RPMI8226 (cell line): ENCODE data around the gene VTI1A.
"Not testable (repeated sequence)": the region's sequence is repeated elsewhere in the genome, so short reads cannot be mapped to it uniquely, and the experiment has no call there.

Experiments used
- DNase-seq: peaks from one replicate; pipeline ENCODE4 v3.0.0-alpha.2; 2015

The VTI1A gene

GRCh38 chr10:112509558-112510291 is 62.7 kb downstream of the VTI1A start:
- no peak for DNase-seq

DNA sequence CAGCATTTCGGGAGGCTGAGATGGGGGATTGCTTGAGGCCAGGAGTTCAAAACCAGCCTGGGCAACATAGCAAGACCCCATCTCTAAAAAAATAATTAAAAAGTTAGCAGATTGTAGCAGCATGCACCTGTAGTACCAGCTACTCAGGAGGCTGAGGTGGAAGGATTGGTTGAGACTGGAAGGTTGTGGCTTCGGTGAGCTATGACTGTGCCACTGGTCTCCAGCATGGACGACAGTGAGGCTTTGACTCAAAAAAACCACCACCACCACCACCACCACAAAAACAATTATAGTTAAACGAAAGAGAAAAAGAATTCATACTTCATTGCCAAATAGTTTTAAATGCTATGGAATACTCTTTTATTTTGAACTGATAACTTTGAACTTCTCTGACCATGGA is 63.4 kb downstream of the VTI1A start:
- no peak for DNase-seq

DNA sequence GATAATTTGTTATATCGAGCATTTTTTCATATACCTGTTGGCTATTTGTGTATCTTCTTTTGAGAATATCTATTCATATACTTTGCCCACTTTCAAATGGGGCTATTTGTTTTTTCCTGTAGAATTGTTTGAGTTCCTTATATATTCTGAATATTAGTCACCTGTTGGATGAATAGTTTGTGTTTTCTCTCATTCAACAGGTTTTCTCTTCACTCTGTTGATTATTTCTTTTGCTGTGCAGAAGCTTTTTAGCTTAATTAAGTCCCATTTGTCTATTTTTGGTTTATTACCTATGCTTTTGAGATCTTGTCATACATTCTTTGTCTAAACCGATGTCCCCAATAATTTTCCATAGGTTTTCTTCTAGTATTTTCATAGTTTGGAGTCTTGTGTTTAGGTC is 65.3 kb downstream of the VTI1A start:
- no peak for DNase-seq

GRCh38 chr10:112515126-112515525 is 68.1 kb downstream of the VTI1A start:
- no peak for DNase-seq

- DNase-seq = no peak
Measured at GRCh38 chr10:112515852-112516251, 68.8 kb downstream of the VTI1A start.

- no peak for DNase-seq
Measured at GRCh38 chr10:112517451-112517862, 70.4 kb downstream of the VTI1A start.

- no peak for DNase-seq
Measured at GRCh38 chr10:112519133-112519761, 72.2 kb downstream of the VTI1A start.

GRCh38 chr10:112520914-112521313 is 73.9 kb downstream of the VTI1A start:
- no peak for DNase-seq

DNA sequence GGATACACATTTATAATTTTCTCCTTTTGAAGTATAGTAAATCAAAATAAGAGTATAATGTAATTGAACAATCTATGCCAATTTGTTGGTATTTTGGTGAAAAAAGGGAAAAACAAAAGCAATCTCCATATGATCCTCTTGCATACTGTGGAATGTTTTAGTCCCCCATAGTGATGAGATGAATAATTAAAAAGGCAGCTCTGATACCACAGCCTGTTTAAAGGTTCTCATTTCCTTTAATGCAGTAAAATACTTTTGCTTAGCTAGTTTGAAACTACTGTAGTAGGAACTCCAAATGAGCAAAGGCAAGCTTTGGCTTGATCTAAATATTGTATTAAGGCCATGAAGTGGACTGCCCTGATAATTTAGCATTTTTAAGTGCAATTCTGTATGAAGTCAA is 77.6 kb downstream of the VTI1A start:
- no peak for DNase-seq

DNA sequence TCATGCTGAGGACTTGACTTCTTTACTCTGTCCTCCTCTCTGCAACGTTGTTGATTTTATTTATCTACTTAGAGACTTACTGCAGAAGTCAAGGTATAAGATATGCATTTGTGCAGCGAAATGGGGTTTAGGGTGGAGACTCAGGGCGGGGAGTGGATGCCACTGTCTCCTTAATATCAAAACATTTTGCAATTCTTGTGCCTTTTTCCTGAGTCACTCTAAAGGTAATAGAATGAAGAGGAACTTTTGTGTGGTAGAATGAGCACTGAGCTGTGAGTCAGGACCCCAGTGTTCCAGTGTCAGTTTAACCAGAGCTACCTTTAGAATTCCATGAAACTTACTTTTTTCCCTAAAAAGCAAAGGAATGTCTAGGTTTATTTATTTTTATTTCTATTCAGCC is 78.2 kb downstream of the VTI1A start:
- no peak for DNase-seq

- no peak for DNase-seq
Measured at GRCh38 chr10:112526139-112526538, 79.1 kb downstream of the VTI1A start.

- no peak for DNase-seq
Measured at GRCh38 chr10:112526906-112527305, 79.9 kb downstream of the VTI1A start.

- DNase-seq = no peak
Measured at GRCh38 chr10:112528235-112528634, 81.2 kb downstream of the VTI1A start.

- DNase-seq = no peak
Measured at GRCh38 chr10:112531421-112531820, 84.4 kb downstream of the VTI1A start.

DNA sequence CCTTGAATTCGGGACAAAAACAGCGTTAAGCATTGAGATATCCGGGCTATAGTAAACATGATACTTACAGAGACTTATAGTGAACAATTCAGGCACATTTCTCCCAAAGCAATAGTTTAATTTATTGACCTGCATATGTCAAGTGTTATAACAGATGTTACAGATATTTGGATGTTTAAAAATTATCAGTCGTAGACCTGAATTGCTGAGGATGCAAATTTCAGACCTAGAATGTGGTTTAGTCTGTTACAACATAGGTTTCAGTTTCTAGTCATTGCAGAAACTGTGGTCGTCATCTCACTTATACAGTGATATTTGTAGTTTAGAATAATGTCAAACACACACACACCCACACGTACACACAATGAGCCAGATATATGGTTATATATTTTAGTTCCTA is 85.2 kb downstream of the VTI1A start:
- peak; percentile 59 for DNase-seq

GRCh38 chr10:112532956-112533355 is 85.9 kb downstream of the VTI1A start:
- no peak for DNase-seq

- DNase-seq = no peak
Measured at GRCh38 chr10:112533916-112534315, 86.9 kb downstream of the VTI1A start.

- DNase-seq = no peak
Measured at GRCh38 chr10:112535531-112535951, 88.5 kb downstream of the VTI1A start.

GRCh38 chr10:112536663-112537062 is 89.6 kb downstream of the VTI1A start:
- no peak for DNase-seq

- DNase-seq = no peak
Measured at GRCh38 chr10:112538168-112538567, 91.2 kb downstream of the VTI1A start.

- no peak for DNase-seq
Measured at GRCh38 chr10:112539340-112539739, 92.3 kb downstream of the VTI1A start.

DNA sequence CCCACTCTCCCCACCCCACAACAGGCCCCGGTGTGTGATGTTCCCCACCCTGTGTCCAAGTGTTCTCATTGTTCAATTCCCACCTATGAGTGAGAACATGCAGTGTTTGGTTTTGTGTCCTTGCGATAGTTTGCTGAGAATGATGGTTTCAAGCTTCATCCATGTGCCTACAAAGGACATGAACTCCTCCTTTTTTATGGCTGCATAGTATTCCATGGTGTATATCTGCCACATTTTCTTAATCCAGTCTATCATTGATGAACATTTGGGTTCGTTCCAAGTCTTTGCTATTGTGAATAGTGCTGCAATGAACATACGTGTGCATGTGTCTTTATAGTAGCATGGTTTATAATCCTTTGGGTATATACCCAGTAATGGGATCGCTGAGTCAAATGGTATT is 95.8 kb downstream of the VTI1A start:
- not testable (repeated sequence) for DNase-seq

DNA sequence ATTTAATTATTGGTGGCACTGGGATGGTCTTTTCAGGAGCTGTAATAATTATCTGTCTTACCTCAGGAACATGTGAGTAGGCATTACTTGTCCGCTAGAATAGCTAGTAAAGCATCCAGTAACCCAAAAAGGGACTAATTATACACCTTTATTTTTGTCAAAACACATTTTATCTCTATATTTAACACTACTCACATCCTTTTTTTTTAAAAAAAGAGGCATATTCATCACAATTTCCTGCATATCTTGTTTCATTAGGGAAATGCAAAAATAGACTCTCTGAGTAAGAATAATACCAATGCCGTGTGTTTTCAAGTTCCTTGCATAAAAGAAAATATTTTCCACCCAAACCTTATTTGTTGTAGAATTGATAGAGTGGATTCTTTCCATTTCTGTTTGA is 99.5 kb downstream of the VTI1A start:
- DNase-seq = no peak

- DNase-seq = no peak
Measured at GRCh38 chr10:112548535-112549276, 101.7 kb downstream of the VTI1A start.
